Smooth muscle cell (in vitro differentiated cells): ENCODE results near the gene LATS2. TPM values are rescaled to one million over a fixed set of nuclear protein-coding genes. Genes with fewer than 3 reads are reported as not detected.

Experiments used
- DNase-seq: peaks from one replicate; lab custom pipeline; 2025; ENCODE audit not compliant: unreplicated experiment; lab: John Stamatoyannopoulos, UW
- H2AFZ ChIP-seq: fragments of 200-600 bp; sonication (generic); 2 replicates; pipeline ENCODE4 v1.6.0; 2016; ENCODE audit warnings: antibody characterized with exemption, low read depth, mild to moderate bottlenecking
- H3F3A ChIP-seq: fragments of 200-600 bp; sonication (generic); 2 replicates; pipeline ENCODE4 v1.6.0; 2017; ENCODE audit warnings: antibody characterized with exemption, low read depth
- H3K27ac ChIP-seq: fragments of 200-600 bp; sonication (generic); 2 replicates; pipeline ENCODE4 v1.5.1; 2016; ENCODE audit warnings: low read depth, mild to moderate bottlenecking
- H3K27me3 ChIP-seq: fragments of 200-600 bp; sonication (generic); 2 replicates; pipeline ENCODE4 v1.6.1; 2016; ENCODE audit warnings: low read depth, mild to moderate bottlenecking
- H3K36me3 ChIP-seq: fragments of 200-600 bp; sonication (generic); 2 replicates; pipeline ENCODE4 v1.5.1; 2016; ENCODE audit warnings: low read depth
- H3K4me1 ChIP-seq: fragments of 200-600 bp; sonication (generic); 2 replicates; pipeline ENCODE4 v1.5.1; 2016; ENCODE audit warnings: low read depth
- H3K4me2 ChIP-seq: fragments of 200-600 bp; sonication (generic); 2 replicates; pipeline ENCODE4 v1.6.0; 2016; ENCODE audit warnings: mild to moderate bottlenecking
- H3K4me3 ChIP-seq: fragments of 200-600 bp; sonication (generic); 2 replicates; pipeline ENCODE4 v1.5.1; 2016; ENCODE audit warnings: mild to moderate bottlenecking
- H3K79me2 ChIP-seq: fragments of 200-600 bp; sonication (generic); 2 replicates; pipeline ENCODE4 v1.6.0; 2016; ENCODE audit warnings: low read depth, mild to moderate bottlenecking
- H3K9ac ChIP-seq: fragments of 200-600 bp; sonication (generic); 2 replicates; pipeline ENCODE4 v1.6.0; 2016; ENCODE audit warnings: low read depth
- H3K9me3 ChIP-seq: fragments of 200-600 bp; sonication (generic); replicated peaks from 2 replicates; pipeline ENCODE4 v1.5.1; 2016; ENCODE audit warnings: low read depth
- H4K20me1 ChIP-seq: fragments of 200-600 bp; sonication (generic); 2 replicates; pipeline ENCODE4 v1.6.0; 2016; ENCODE audit warnings: low read depth
- WGBS: methylation state at CpG from one replicate; pipeline ENCODE4 v1.1.7; 2016; ENCODE audit warnings: low lambda C conversion rate; 5-methylcytosine and 5-hydroxymethylcytosine counted together
- polyA plus RNA-seq: library from polyadenylated mRNA; unstranded; fragments of >200 nt; fragmentation: Nextera tagmentation; extraction: Ambion mirVana; gene quantifications from 2 replicates; pipeline ENCODE4 v1.2.1, GENCODE V29; 2016
- total RNA-seq: library from RNA; depleted of rRNA; stranded (reverse); fragments of >200 nt; gene quantifications from 2 replicates; pipeline ENCODE4 v1.2.3, GENCODE V29; 2014
- TF ChIP-seq, protein P1 (sequence below): fragments of 200-600 bp; sonication (generic); IDR thresholded peaks from 2 replicates; pipeline ENCODE4 v1.5.1; 2017; ENCODE audit warnings: borderline replicate concordance, mild to moderate bottlenecking, antibody characterized with exemption; ENCODE audit not compliant: insufficient read depth, poor library complexity, severe bottlenecking

The LATS2 gene
- total and polyA plus RNA-seq, 2 experiments from 2014 or later: 6.9 to 20.8 TPM

DNA sequence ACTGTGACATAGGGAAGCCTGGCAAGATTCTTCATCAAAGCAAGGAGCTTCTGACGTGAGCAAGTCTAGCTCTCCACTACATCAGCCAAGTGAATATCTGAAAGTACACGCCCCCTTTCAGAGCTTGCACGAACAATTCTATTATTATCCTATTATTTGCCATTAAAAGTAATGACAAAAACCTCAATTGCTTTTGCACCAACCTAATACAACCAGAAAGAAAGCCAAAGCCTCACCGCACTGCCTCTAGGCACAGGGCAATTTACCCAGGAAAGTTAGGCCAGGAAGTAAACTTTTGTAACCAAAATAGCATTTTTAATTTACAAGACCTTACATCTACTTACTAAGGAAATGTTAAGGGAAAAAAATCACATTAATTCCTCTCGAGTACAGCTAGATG is 41.2 kb downstream of the LATS2 start:
- peaks cover 99% of the 10 kb centered on the region for H4K20me1 ChIP-seq
- H3K9ac ChIP-seq: no peak overlapping the region
- H3K27ac ChIP-seq: no peak overlapping the region
- H3K4me3 ChIP-seq: no peak overlapping the region
- no peak overlapping the region for H2AFZ ChIP-seq
- H3K36me3 ChIP-seq: no peaks in the 10 kb centered on the region
- no peak overlapping the region for H3K4me2 ChIP-seq
- peaks cover 6% of the 10 kb centered on the region for H3K4me1 ChIP-seq
- WGBS: 71% methylated on average over 5 of the region's 5 CpGs
- no peak for DNase-seq
- H3K9me3 ChIP-seq: no peaks in the 10 kb centered on the region
- H3F3A ChIP-seq: peaks cover 9% of the 10 kb centered on the region
- TF ChIP-seq, protein P1, sequence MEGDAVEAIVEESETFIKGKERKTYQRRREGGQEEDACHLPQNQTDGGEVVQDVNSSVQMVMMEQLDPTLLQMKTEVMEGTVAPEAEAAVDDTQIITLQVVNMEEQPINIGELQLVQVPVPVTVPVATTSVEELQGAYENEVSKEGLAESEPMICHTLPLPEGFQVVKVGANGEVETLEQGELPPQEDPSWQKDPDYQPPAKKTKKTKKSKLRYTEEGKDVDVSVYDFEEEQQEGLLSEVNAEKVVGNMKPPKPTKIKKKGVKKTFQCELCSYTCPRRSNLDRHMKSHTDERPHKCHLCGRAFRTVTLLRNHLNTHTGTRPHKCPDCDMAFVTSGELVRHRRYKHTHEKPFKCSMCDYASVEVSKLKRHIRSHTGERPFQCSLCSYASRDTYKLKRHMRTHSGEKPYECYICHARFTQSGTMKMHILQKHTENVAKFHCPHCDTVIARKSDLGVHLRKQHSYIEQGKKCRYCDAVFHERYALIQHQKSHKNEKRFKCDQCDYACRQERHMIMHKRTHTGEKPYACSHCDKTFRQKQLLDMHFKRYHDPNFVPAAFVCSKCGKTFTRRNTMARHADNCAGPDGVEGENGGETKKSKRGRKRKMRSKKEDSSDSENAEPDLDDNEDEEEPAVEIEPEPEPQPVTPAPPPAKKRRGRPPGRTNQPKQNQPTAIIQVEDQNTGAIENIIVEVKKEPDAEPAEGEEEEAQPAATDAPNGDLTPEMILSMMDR: no peak
- H3K79me2 ChIP-seq: peaks cover 81% of the 10 kb centered on the region
- H3K27me3 ChIP-seq: no peaks in the 10 kb centered on the region

DNA sequence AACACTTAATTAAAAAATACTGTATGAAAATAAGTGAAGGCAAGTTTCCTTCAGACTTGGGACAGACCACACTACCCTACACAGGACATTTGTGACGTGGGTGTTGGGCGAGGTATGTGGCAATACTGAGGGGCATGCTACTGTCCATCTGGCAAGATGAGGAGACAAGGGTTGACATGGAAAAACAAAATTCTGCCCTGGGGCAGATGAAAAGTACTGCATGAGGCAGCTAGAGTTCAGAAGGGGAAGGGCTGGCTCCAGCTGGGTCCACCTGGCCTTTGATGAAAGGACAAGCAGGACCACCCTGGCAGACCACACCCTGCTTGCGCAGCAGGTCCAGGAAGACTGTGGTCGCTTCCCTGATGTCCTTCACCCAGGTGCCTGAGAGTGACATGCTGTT is 43.2 kb downstream of the LATS2 start:
- H3K9me3 ChIP-seq: no peaks in the 10 kb centered on the region
- H3K4me2 ChIP-seq: no peak overlapping the region
- no peak for DNase-seq
- H3K4me1 ChIP-seq: peaks cover 15% of the 10 kb centered on the region
- no peak overlapping the region for H3K4me3 ChIP-seq
- peak overlapping the region; percentile 93 for H3K27ac ChIP-seq
- peaks cover 9% of the 10 kb centered on the region for H3F3A ChIP-seq
- H3K36me3 ChIP-seq: no peaks in the 10 kb centered on the region
- peaks cover 99% of the 10 kb centered on the region for H4K20me1 ChIP-seq
- H3K79me2 ChIP-seq: peaks cover 80% of the 10 kb centered on the region
- WGBS: 90% methylated on average over 4 of the region's 4 CpGs
- TF ChIP-seq, protein P1: no peak
- no peak overlapping the region for H3K9ac ChIP-seq
- no peak overlapping the region for H2AFZ ChIP-seq
- no peaks in the 10 kb centered on the region for H3K27me3 ChIP-seq

DNA sequence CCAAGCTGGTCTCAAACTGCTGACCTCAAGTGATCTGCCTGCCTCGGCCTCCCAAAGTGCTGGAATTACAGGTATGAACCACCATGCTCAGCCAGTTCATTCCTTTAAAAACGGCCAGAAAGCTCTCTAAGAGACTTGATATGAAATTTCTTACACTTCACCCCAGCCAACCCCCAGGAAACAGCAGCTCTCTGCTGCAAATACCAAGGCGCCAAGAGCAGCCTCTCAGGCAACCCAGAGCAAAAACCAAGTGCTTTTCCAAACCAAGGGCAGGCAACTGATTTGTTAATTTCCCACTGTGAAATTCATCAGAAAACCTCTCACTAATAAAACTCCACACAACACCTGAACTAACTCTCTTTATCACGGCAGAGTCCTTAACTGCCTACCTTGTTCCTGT is 44.9 kb downstream of the LATS2 start:
- H2AFZ ChIP-seq: no peak overlapping the region
- H3K4me2 ChIP-seq: peak overlapping the region; percentile 34
- peaks cover 9% of the 10 kb centered on the region for H3F3A ChIP-seq
- peak overlapping the region; percentile 3 for H3K9ac ChIP-seq
- TF ChIP-seq, protein P1: no peak
- DNase-seq: no peak
- no peaks in the 10 kb centered on the region for H3K27me3 ChIP-seq
- peaks cover 99% of the 10 kb centered on the region for H4K20me1 ChIP-seq
- H3K79me2 ChIP-seq: peaks cover 80% of the 10 kb centered on the region
- peaks cover 15% of the 10 kb centered on the region for H3K4me1 ChIP-seq
- H3K36me3 ChIP-seq: no peaks in the 10 kb centered on the region
- peak overlapping the region; percentile 93 for H3K27ac ChIP-seq
- H3K9me3 ChIP-seq: no peaks in the 10 kb centered on the region
- 79% methylated on average over 4 of the region's 4 CpGs for WGBS
- H3K4me3 ChIP-seq: no peak overlapping the region

DNA sequence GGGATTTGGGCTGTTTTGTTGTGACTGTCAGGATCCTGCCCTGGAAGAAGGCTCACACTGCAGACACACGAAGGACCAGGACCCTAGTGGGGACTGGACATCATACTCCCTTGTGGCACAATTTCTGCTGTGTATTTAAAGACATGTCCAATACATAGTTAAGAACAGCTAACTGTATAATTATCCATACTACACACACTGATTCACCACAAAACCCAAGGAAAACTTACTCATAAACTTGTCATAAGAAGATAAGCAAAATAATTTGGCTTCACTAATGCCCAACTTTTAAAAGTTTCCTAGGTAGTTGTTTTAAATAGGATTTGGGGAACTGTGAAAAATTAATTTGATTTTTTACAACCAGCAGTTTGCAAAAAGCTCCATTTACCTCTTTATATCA is 46.1 kb downstream of the LATS2 start:
- peaks cover 15% of the 10 kb centered on the region for H3K4me1 ChIP-seq
- H4K20me1 ChIP-seq: peaks cover 99% of the 10 kb centered on the region
- WGBS: 54% methylated on average over 1 of the region's 1 CpG
- H3K27ac ChIP-seq: peak overlapping the region; percentile 93
- TF ChIP-seq, protein P1: no peak
- no peaks in the 10 kb centered on the region for H3K27me3 ChIP-seq
- DNase-seq: no peak
- H2AFZ ChIP-seq: no peak overlapping the region
- no peaks in the 10 kb centered on the region for H3K9me3 ChIP-seq
- H3F3A ChIP-seq: peaks cover 9% of the 10 kb centered on the region
- no peaks in the 10 kb centered on the region for H3K36me3 ChIP-seq
- H3K4me2 ChIP-seq: peak overlapping the region; percentile 71
- H3K79me2 ChIP-seq: peaks cover 82% of the 10 kb centered on the region
- peak overlapping the region; percentile 69 for H3K9ac ChIP-seq
- no peak overlapping the region for H3K4me3 ChIP-seq
